GM21360 (cell line): ENCODE results near the gene ZNF460.

ENCODE experiments used
- ATAC-seq: cut with Tn5 transposase; IDR thresholded peaks from one replicate; pipeline ENCODE4 v1.9.1; 2021; ENCODE audit warnings: mild to moderate bottlenecking, moderate library complexity; ENCODE audit not compliant: unreplicated experiment

The ZNF460 gene

DNA sequence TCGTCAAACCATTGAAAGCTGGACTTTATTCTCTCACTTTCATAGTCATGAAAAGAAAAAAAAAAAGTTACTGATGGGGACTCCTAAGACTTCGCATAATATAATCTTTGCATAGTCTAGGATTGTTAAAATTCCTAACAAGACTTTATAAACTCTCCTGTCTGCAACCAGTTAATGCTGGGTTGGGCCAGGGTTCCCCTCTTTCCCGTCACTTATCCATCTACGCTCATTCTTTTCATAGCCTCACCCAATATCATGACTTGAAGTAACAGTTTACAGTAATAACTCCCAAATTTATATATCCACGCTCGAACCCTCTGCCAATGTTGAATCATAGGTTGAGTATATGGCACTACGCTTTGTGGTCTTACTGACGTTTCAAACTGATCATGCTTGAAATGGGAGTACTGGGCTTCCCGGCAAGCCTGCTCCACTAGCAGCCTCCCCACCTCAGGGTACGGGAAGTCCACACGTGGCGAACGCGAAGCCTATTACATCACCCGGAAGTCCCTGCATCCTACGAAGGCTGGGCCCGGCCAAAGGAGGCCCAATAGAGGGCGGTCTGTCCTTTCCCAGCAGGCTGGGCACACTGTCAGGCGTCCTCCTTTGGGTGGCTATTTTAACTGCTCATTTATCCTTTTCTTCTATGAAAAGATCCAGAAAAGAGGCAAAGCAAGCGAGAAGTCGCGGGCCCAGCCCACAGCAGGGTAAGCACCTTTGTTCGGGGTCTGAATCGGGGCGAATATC is 694 bp upstream of the ZNF460 start:
- peak; percentile 63 for ATAC-seq

- ATAC-seq = no peak
Measured at GRCh38 chr19:57280962-57281400, 696 bp downstream of the ZNF460 start.

GRCh38 chr19:57282011-57282643 is 1.8 kb downstream of the ZNF460 start:
- no peak for ATAC-seq

GRCh38 chr19:57288373-57288772 is 8.1 kb downstream of the ZNF460 start:
- ATAC-seq = no peak

GRCh38 chr19:57290970-57291369 is 10.7 kb downstream of the ZNF460 start:
- no peak for ATAC-seq

- no peak for ATAC-seq
Measured at GRCh38 chr19:57292547-57292946, 12.3 kb downstream of the ZNF460 start.

- ATAC-seq = no peak
Measured at GRCh38 chr19:57293719-57294118, 13.4 kb downstream of the ZNF460 start.

DNA sequence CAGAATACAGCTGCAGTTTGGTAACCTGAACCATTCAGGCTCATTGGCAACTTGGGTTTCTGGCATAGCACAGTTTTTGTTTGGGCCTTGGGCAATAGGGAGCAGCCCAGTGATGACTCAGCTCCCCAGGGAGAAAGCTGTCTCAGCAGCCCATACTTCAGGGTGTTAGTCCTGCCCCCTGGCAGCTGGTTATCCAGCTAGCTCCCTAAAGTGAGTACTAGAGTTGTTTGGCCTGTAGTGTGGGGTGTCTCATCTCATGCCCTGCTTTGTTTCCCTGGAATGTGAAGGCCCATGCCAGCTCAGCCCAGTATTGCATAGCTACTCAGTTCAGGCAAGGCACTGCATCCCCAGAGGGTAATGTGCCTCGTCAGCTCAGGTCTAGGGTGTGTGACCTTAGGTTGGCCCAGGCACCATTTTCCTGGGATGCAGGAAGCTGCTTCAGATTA is 21.8 kb downstream of the ZNF460 start:
- ATAC-seq = no peak

DNA sequence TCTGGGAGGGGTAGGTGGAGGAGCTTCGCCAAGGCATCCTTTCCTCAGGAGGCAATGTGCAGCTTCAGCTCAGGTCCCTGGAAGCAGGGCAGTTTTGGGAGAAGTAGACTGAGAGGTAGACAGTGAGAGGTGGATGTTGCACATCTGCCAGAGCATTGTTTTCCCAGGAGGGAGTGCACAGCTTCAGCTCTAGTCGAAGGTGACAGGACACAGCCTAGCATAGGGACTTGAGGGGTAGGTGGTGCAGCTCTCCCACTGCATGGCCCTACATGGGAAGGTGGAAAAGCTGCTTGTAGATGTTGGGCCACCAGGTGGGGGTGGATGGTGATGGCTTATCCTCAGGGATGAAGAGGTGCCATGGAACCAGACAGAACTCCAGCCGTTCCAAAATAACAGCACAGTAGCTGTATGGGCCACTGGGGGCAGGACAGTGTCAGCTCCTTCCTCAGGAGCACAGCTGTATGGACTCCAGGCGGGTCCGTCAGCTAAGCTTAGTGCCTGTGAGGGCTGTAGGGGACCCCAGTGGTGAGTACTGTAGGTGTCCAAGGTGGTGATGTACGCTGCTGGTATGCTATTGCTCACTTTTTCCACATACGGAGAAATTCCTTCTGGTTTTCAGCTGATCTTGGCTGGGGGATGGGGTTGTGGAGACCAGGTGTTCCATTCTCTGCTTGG is 22.6 kb downstream of the ZNF460 start:
- ATAC-seq = no peak

DNA sequence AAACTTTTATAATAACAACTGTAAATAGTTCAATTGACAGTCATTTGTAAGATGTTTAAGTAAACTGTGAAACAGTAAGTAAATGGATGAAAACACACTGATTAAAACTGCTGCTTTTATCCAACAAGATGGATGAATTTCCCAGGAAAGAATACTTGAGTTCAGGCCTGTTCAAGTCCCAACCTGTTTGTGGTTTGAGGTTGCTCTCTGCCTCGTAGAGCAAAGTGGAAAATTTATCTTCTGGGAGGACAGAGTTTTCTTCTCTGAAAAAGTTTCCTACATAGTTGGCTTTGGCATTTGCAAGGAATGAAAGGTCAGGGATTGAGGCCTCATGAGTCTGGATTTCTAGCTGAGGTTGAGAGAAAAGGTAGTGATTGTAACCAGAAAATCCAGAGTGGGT is 24.8 kb downstream of the ZNF460 start:
- ATAC-seq = no peak

DNA sequence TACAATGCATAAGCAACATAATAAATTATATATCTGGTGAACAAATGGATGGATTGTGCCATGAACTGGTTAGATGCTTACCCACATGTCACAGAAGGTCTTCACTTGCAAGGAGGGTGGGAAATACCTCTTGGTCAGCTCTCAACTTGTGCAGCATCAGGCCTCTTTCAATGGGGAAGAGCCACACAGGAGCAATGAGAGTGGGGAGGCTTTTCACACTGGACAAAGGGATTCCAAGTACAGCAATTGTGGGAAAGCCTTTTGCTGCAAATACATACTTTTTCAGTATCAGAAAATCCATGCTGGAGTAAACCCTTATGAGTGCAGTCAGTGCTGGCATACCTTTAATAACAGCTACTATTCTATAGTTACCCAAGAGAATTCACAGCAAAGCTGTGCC is 28.2 kb downstream of the ZNF460 start:
- ATAC-seq = no peak

DNA sequence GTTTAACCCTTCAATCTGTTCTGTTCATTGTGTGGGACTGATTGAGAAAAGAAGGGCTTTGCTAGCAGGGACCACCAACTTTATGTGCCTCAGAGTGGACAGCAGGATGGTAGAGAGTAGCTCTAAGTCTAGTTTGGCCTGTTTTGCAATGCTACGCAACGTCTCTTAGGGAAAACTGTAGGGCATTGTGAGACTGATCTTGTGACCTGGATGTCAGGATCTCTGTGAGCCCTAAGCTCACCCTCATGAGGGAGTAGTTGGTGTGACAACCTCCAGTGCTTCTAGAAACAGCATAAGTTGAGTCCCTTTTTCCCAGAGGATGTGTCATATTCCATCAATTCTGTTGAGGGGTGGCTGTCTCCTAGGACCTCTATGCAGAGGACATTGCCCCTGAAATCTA is 30.5 kb downstream of the ZNF460 start:
- ATAC-seq = no peak

GRCh38 chr19:57314146-57314545 is 33.9 kb downstream of the ZNF460 start:
- ATAC-seq = no peak

DNA sequence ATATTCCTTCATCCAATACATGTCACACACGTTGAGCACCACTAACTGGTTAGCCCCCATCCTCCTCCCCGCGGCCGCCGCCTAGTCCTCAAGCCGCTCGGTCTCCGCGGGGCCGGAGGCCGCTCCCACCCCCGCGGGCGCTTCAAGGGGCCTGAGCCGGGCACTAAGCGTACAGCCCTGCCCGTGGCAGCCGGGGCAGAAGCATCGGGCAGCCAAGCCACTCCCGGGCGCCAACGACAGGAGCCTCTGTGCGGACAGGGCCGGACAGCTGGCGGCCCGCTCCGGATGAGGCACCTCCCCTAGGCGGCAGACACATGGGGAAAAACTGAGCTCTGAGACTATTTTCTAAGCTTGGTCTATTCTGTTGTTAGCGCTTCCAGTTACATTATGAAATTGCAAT is 37.2 kb downstream of the ZNF460 start:
- ATAC-seq = no peak

DNA sequence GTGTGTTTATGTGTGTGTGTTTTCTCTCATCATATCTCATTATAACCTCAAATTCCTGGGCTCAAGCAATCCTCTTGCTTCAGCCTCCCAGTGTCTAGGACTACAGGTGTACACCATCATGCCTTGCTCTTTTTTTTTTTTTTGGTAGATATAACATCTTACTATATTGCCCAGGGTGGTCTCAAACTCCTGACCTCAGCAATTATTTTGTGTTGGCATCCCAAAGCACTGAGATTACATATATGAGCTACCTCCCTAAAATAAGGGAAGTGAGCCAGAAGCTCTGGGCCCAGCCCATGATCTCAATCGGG is 39.5 kb downstream of the ZNF460 start:
- ATAC-seq = no peak

DNA sequence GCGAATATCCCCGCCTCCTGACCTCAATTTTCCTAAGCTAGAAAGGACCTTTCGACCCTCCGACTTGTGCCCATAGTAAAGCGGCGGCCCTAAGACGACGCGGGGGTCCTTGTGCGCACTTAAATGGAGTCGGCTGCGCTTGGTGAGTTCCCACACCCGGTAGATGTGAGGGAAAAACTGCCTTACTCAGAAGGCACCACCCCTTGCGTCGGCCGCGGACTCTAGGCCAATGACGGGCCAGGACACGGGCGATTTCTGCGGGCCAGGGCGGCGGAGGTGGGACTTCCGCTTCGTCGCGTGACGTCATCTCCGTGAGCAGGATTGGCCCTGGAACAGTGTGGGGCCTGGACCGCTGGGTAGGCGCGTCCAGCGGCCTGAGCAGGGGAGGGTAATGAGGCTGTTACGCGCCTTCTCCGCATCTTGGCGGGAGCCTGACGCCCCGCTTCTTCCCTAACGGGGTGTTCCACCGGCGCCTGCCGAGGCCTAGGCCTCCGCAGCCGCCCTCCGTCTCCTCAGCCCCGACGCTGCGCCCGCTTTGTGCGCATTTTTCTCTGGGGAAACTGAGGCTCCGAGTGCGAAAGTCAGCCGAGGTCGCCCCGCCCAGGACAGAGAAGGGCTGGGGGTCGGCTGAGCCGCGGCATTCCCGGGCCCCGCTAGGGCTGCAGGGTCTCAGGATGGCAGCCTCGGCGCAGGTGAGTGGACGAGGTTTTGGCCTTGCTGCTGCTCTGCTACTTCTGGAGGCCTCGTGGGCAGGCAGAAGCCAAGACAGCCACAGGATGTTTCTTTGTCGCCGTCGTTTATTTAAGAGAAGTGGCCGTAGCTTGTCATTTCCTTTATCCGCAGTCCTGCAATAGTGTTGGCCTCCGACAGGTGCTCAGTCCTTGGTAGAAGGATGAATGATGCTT is 40.1 kb downstream of the ZNF460 start, which contains the start of gene ZNF543:
Gene ZNF543, plus strand, starts transcription at position 293 of the 905 bp plus-strand sequence. Its CDS starts 382 bp downstream, at position 675.
- peak; percentile 85 for ATAC-seq

DNA sequence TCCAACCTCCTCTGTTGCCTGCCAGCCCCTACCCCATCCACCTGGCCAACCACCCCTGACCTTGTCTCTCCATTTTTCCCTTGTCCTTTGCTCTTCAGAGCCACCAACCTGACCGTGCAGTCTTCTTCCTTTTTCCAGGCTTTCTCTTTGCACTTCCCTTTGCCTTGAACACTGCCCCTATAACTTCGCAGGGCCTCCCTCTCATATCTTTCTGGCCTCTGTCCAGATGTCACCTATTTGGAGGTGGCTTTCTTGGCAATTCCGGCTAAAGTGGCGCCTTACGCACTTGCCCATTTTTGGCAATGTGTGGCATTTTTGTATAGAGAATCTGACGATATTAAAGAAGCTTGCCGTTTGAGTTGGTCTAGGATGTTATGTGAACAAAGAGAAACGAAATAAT is 40.8 kb downstream of the ZNF460 start:
- no peak for ATAC-seq

- no peak for ATAC-seq
Measured at GRCh38 chr19:57321751-57322150, 41.5 kb downstream of the ZNF460 start.

- ATAC-seq = no peak
Measured at GRCh38 chr19:57324992-57325391, 44.7 kb downstream of the ZNF460 start.

- no peak for ATAC-seq
Measured at GRCh38 chr19:57327993-57328392, 47.7 kb downstream of the ZNF460 start.

- no peak for ATAC-seq
Measured at GRCh38 chr19:57334191-57334590, 53.9 kb downstream of the ZNF460 start.
